ENCODE data around the gene OPA1. TPM values are rescaled to one million over a fixed set of nuclear protein-coding genes. Genes with fewer than 3 reads are reported as not detected.

Gene OPA1
- total and polyA plus RNA-seq, 2 of the 13 experiments (the other 11 are each of a cell fraction or from before 2014, with no cell fraction given) = 26.7 to 78.5 TPM

GRCh38 chr3:193572426-193572908 is 20.5 kb upstream of the OPA1 start (continued):
- TF ChIP-seq, protein P1, sequence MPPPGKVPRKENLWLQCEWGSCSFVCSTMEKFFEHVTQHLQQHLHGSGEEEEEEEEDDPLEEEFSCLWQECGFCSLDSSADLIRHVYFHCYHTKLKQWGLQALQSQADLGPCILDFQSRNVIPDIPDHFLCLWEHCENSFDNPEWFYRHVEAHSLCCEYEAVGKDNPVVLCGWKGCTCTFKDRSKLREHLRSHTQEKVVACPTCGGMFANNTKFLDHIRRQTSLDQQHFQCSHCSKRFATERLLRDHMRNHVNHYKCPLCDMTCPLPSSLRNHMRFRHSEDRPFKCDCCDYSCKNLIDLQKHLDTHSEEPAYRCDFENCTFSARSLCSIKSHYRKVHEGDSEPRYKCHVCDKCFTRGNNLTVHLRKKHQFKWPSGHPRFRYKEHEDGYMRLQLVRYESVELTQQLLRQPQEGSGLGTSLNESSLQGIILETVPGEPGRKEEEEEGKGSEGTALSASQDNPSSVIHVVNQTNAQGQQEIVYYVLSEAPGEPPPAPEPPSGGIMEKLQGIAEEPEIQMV (CRISPR knock-in tag; IDR thresholded peaks at IDR 0.05; ENCODE audit: low read depth) = no peak
- TF ChIP-seq SIN3B (IDR thresholded peaks at IDR 0.05; ENCODE audit: low read length) = no peak
- TF ChIP-seq TEAD3 (CRISPR knock-in tag; optimal IDR thresholded peaks at IDR 0.05; ENCODE audit: borderline replicate concordance) = peak; percentile 45
- TF ChIP-seq ZNF430 (CRISPR knock-in tag; IDR thresholded peaks at IDR 0.05) = no peak
- TF ChIP-seq SALL2 (CRISPR knock-in tag; IDR thresholded peaks at IDR 0.05) = peak; percentile 29; the same call in 1 of the 2 replicates
- TF ChIP-seq CTCF (CRISPR knock-in tag; IDR thresholded peaks at IDR 0.05) = peak; percentile 86
- peak; percentile 68; the same call in 1 of the 2 replicates for TF ChIP-seq RAD21 (CRISPR knock-in tag; IDR thresholded peaks at IDR 0.05)
- TF ChIP-seq STAG1 (CRISPR knock-in tag; IDR thresholded peaks at IDR 0.05) = peak; percentile 92
- TF ChIP-seq SMC3 (IDR thresholded peaks at IDR 0.05; ENCODE audit: low read length) = peak; percentile 75

DNA sequence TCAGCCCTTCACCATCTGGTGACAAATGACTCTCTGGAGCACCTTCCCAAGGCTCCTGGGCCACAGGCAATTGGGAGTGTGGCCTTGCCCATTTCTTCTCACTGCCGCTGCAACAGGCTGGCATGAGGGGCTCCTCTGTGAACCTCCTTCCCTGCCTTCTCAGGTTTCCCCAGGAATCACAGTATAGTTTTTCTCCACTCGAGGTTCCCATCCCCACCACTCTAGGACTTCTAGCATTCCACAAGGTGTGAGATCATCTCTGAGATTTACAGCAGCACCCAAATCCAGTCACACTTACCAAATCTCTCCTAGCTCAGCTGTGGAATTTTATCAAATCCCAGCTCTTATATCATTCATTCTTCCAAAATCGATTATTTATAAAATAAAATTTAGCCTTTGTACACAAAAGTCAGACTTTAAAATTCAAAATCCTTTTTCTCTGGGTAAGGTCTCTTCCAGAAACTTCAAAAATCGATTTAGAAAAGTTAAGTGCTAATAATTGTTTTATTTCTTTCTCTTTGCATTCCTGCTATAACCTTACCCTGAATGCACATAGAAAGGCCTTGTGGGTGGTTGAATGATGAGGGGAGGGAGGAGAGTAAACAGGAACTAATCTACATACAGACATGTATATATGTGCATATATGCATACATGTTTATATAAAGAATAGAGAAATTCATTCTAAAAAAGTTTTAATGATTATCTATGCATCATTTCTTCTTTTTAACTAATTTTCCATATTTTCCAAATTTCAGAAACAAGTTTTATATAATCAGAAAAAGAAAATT is 19.4 kb upstream of the OPA1 start:
- intact Hi-C loops (cut with micrococcal nuclease; ENCODE audit: unreplicated experiment) = no loop called here
- WGBS (ENCODE audit: low lambda C conversion rate) = 11% methylated on average over 4 of the region's 4 CpGs
- Histone ChIP-seq H3K4me1 (ENCODE audit: insufficient read depth, low read length) (no peaks in the 10 kb centered on the region), H3K27me3 (ENCODE audit: control insufficient read depth in 1 of 2, insufficient read depth in 2 of 2, low read length in 2 of 2) (peaks cover 0 to 3% of the 10 kb centered on the region in 2 experiments; a peak in 1 of 5 replicates), H3K4me2 (ENCODE audit: low read depth, low read length) (no peak overlapping the region), H3K79me2 (ENCODE audit: insufficient read depth, low read length) (no peaks in the 10 kb centered on the region), H3K36me3 (replicated peaks in 1 of 2; ENCODE audit: control insufficient read depth in 1 of 2, insufficient read depth in 2 of 2, low read length in 2 of 2) (no peaks in the 10 kb centered on the region), H3K4me3 (replicated peaks in 1 of 3; ENCODE audit: insufficient read depth in 1 of 3, low read depth in 2 of 3, low read length in 3 of 3) (no peak overlapping the region), H3K9me3 (ENCODE audit: low read length) (no peaks in the 10 kb centered on the region), H3K27ac (ENCODE audit: extremely low read length, insufficient read depth, low read length) (no peak overlapping the region), H2AFZ (ENCODE audit: low read length) (no peak overlapping the region), H3K9ac (ENCODE audit: insufficient read depth, low read depth, low read length) (no peak overlapping the region), H4K20me1 (ENCODE audit: insufficient read depth, low read length) (no peaks in the 10 kb centered on the region)
- in situ Hi-C loops (cut with HindIII; ENCODE audit: extremely low pct_ligation_motif_present, low pct_unique_long_range_greater_than_20kb) = loop anchor here (5.0 to 25.0 kb wide), 4 partner anchors 111 to 1011 kb away; no protein-coding TSS in a partner anchor
- TF ChIP-seq, protein P2, sequence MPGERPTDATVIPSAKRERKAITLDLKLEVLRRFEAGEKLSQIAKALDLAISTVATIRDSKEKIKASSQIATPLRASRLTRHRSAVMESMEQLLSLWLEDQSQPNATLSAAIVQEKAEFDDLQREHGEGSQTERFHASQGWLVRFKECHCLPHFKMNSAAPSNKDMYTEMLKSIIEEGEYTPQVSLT (CRISPR knock-in tag; IDR thresholded peaks at IDR 0.05; ENCODE audit: borderline replicate concordance, low read depth) = no peak
- no peak for ATAC-seq
- ChIA-PET CTCF (ENCODE audit: low intra/inter-chr PET ratio, low total read pairs) (interaction anchor here (1.9 kb wide), 1 partner anchor 1007 kb away, joined by 7 read pairs; no protein-coding TSS in a partner anchor), POLR2A (no interaction called here)
- FAIRE-seq = no peak
- no peak for DNase-seq (ENCODE audit: low spot score)
- BruUV-seq (replicated peaks) = no TSS peak
